Measurements from ENCODE around the gene PCDHGA9.
"Not testable (repeated sequence)": the region's sequence is repeated elsewhere in the genome, so short reads cannot be mapped to it uniquely, and the experiment has no call there.

Gene PCDHGA9

DNA sequence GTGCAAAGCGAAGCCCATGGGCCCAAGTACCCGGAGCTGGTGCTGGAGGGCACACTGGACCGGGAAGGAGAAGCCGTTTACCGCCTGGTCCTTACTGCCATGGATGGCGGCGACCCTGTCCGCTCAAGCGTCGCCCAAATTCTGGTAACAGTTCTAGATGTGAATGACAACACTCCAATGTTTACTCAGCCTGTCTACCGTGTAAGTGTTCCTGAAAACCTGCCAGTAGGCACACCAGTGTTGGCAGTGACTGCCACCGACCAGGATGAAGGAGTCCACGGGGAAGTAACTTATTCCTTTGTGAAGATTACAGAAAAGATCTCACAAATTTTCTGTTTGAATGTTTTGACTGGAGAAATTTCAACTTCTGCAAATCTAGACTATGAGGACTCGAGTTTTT, 28.0 kb upstream of the PCDHGA9 start:
- no peak overlapping the region for H3K27ac ChIP-seq
- TF ChIP-seq, protein P1, sequence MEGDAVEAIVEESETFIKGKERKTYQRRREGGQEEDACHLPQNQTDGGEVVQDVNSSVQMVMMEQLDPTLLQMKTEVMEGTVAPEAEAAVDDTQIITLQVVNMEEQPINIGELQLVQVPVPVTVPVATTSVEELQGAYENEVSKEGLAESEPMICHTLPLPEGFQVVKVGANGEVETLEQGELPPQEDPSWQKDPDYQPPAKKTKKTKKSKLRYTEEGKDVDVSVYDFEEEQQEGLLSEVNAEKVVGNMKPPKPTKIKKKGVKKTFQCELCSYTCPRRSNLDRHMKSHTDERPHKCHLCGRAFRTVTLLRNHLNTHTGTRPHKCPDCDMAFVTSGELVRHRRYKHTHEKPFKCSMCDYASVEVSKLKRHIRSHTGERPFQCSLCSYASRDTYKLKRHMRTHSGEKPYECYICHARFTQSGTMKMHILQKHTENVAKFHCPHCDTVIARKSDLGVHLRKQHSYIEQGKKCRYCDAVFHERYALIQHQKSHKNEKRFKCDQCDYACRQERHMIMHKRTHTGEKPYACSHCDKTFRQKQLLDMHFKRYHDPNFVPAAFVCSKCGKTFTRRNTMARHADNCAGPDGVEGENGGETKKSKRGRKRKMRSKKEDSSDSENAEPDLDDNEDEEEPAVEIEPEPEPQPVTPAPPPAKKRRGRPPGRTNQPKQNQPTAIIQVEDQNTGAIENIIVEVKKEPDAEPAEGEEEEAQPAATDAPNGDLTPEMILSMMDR (conservative IDR thresholded peaks at IDR 0.05): no peak

DNA sequence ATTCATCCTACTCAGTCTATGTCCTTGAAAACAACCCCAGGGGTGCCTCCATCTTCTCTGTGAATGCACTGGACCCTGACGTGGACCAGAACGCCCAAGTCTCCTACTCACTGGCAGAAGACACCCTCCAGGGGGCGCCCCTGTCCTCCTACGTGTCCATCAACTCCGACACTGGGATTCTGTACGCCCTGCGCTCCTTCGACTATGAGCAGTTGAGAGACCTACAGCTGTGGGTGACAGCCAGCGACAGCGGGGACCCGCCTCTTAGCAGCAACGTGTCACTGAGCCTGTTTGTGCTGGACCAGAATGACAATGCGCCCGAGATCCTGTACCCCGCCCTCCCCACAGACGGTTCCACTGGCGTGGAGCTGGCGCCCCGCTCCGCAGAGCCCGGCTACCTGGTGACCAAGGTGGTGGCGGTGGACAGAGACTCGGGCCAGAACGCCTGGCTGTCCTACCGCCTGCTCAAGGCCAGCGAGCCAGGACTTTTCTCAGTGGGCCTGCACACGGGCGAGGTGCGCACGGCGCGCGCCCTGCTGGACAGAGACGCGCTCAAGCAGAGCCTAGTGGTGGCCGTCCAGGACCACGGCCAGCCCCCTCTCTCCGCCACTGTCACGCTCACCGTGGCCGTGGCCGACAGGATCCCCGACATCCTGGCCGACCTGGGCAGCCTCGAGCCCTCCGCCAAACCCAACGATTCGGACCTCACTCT, 27.0 kb upstream of the PCDHGA9 start:
- not testable (repeated sequence) for H3K27ac ChIP-seq

DNA sequence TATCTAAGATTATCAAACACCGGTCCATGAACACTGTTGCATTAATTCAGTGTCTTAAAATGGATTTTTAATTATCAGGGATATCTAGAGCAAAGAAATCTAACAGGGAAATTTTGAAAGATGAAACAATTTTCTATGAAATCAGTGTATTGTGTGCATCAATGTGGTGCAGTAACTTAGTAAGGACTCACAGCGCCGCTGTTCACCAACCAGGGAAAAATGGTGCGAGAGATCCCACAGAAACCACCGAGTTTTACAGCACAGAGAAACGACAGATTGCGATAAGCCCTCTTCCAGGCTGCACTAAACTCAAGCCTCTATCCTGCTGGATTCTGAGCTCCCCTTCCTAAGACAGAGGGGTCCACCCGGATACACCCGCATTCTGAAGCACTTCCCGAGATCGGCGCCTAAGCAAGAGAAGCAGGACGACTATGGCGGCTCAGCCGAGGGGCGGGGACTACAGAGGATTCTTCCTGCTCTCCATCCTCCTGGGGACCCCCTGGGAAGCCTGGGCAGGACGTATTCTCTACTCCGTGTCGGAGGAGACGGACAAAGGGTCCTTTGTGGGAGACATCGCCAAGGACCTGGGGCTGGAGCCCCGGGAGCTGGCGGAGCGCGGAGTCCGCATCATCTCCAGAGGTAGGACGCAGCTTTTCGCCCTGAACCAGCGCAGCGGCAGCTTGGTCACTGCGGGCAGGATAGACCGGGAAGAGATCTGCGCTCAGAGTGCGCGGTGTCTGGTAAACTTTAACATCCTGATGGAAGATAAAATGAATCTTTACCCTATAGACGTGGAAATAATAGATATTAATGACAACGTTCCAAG, 19.9 kb upstream of the PCDHGA9 start, which contains the start of gene PCDHGA7:
Gene PCDHGA7, plus strand, starts transcription at position 274 of the 826 bp plus-strand sequence. Its CDS starts 158 bp downstream, at position 432.
- no peak within 1 kb of the TSS for H3K27ac ChIP-seq
- TF ChIP-seq, protein P1 (conservative IDR thresholded peaks at IDR 0.05): no peak

- TF ChIP-seq, protein P1 (conservative IDR thresholded peaks at IDR 0.05): no peak
- H3K27ac ChIP-seq: no peak overlapping the region
Observed at GRCh38 chr5:141383345-141383744, 19.2 kb upstream of the PCDHGA9 start.

- TF ChIP-seq, protein P1 (conservative IDR thresholded peaks at IDR 0.05): no peak
- no peak overlapping the region for H3K27ac ChIP-seq
Observed at GRCh38 chr5:141384471-141385267, 17.9 kb upstream of the PCDHGA9 start.

- H3K27ac ChIP-seq: not testable (repeated sequence)
- TF ChIP-seq, protein P1 (conservative IDR thresholded peaks at IDR 0.05): peak; percentile 85
Observed at GRCh38 chr5:141387557-141388311, 14.8 kb upstream of the PCDHGA9 start, which contains the start of gene PCDHGB4. Gene PCDHGB4, plus strand, starts transcription at chr5:141387698. Its CDS starts 187 bp downstream, at chr5:141387885.

DNA sequence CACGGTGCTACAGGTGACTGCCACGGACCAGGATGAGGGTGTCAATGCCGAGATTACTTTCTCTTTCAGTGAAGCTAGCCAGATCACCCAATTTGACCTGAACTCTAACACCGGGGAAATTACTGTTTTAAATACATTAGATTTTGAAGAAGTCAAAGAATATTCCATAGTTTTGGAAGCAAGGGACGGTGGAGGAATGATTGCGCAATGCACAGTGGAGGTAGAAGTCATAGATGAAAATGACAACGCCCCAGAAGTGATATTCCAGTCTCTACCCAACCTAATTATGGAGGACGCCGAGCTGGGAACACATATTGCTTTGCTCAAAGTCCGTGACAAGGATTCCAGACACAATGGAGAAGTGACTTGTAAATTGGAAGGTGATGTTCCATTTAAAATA, 13.9 kb upstream of the PCDHGA9 start:
- TF ChIP-seq, protein P1 (conservative IDR thresholded peaks at IDR 0.05): no peak
- H3K27ac ChIP-seq: no peak overlapping the region
